Lung (tissue), 12 donors: ENCODE measurements around the gene KLK6. TPM values are rescaled to one million over a fixed set of nuclear protein-coding genes. Genes with fewer than 3 reads are reported as not detected.
A peak's percentile ranks its signal among the peaks of the same experiment; 100 is the strongest.

Source experiments
- ATAC-seq: fragments of 200-7000 bp; cut with Tn5 transposase; one replicate; pipeline ENCODE4 v1.9.1; 2020; ENCODE audit warnings: moderate number of reproducible peaks; ENCODE audit not compliant: insufficient read depth, low FRiP score
- DNase-seq, 3 donors: peaks; one replicate each; pipeline ENCODE4 v3.0.0-alpha.2; 2013 to 2017
- H3K27ac ChIP-seq, 2 donors: one replicate each; pipeline ENCODE4 v1.5.1; 2013; ENCODE audit warnings: mild to moderate bottlenecking in 2 of 2, moderate library complexity in 2 of 2, control low read depth in 1 of 2, inconsistent platforms in 1 of 2, low read depth in 1 of 2, low read length in 1 of 2
- H3K27me3 ChIP-seq, 3 donors: one replicate each; pipeline ENCODE4 v1.5.1; 2013; ENCODE audit warnings: low read length in 2 of 3; ENCODE audit not compliant: control insufficient read depth in 3 of 3, insufficient read depth in 3 of 3
- H3K36me3 ChIP-seq, 4 donors: one replicate each; pipeline ENCODE4 v1.5.1; 2013; ENCODE audit warnings: low read length in 4 of 4, mild to moderate bottlenecking in 1 of 4, moderate library complexity in 1 of 4; ENCODE audit not compliant: control insufficient read depth in 4 of 4, insufficient read depth in 4 of 4
- H3K4me1 ChIP-seq, 5 donors: one replicate each; pipeline ENCODE4 v1.5.1; 2013; ENCODE audit warnings: low read length in 5 of 5, mild to moderate bottlenecking in 2 of 5, moderate library complexity in 1 of 5; ENCODE audit not compliant: control insufficient read depth in 5 of 5, insufficient read depth in 5 of 5
- H3K4me3 ChIP-seq: one replicate; pipeline ENCODE4 v1.5.1; 2013; ENCODE audit warnings: mild to moderate bottlenecking, control low read depth, moderate library complexity
- H3K9ac ChIP-seq, 2 donors: one replicate each; pipeline ENCODE4 v1.5.1; 2013; ENCODE audit warnings: low read length in 2 of 2, control low read depth in 1 of 2; ENCODE audit not compliant: insufficient read depth in 1 of 2
- H3K9me3 ChIP-seq, 4 donors: one replicate each; pipeline ENCODE4 v1.5.1; 2013; ENCODE audit warnings: low read length in 3 of 4, mild to moderate bottlenecking in 1 of 4, moderate library complexity in 1 of 4; ENCODE audit not compliant: control insufficient read depth in 4 of 4, insufficient read depth in 3 of 4
- CTCF ChIP-seq: IDR thresholded peaks from 2 replicates; pipeline ENCODE4 v1.5.1; 2012; ENCODE audit warnings: mild to moderate bottlenecking; ENCODE audit errors: control extremely low read depth, extremely low read depth
- WGBS, 2 donors: extraction: QIAGEN DNeasy Blood & Tissue Kit; methylation state at CpG; one replicate each; pipeline ENCODE4 v1.1.7; 2013; 5-methylcytosine and 5-hydroxymethylcytosine counted together
- polyA plus RNA-seq, 2 donors: library from polyadenylated mRNA; stranded (reverse); fragments of 200-250 nt; gene quantifications; one replicate each; pipeline ENCODE4 v1.2.1, GENCODE V29; 2013
- total RNA-seq, 2 donors: library from RNA; depleted of rRNA in 1 of 2; stranded (reverse); fragments of >200 nt in 1 of 2; gene quantifications; one replicate each; pipeline ENCODE4 v1.2.1, GENCODE V29; 2014 to 2021
- donor health status: control.
- donor health status: control.
- donor health status: Bipolar disorder and iron deficiency.
- donor health status: healthy.
- donor health status: DM: yes; HTN: yes; CAD: no.

The KLK6 gene
- total and polyA plus RNA-seq, 4 donors, result not detected

- H3K36me3 ChIP-seq, result no peaks in the 10 kb centered on the region
- no peak overlapping the region for H3K4me3 ChIP-seq
- H3K9me3 ChIP-seq, result peaks cover 0 to 12% (median 0%) of the 10 kb centered on the region in 4 donors
- no peak overlapping the region for H3K27ac ChIP-seq
- H3K27me3 ChIP-seq, result no peaks in the 10 kb centered on the region
- H3K9ac ChIP-seq, result no peak overlapping the region
- no peaks in the 10 kb centered on the region for H3K4me1 ChIP-seq
- no peak for ATAC-seq
- WGBS, 2 donors, result 58 to 64% methylated on average over 7 to 8 of the region's 9 CpGs
- no peak for TF ChIP-seq CTCF
- DNase-seq, result peak in 1 of 3 donors; percentile 0
Measured at GRCh38 chr19:50959731-50960500, 9.5 kb downstream of the KLK6 start.

GRCh38 chr19:50957587-50957986 lies 11.8 kb downstream of the KLK6 start:
- H3K4me3 ChIP-seq, result no peak overlapping the region
- H3K27me3 ChIP-seq, result peaks cover 0 to 4% (median 0%) of the 10 kb centered on the region in 3 donors
- no peaks in the 10 kb centered on the region for H3K4me1 ChIP-seq
- no peak for TF ChIP-seq CTCF
- no peak for ATAC-seq
- H3K36me3 ChIP-seq, result no peaks in the 10 kb centered on the region
- no peak for DNase-seq
- no peak overlapping the region for H3K9ac ChIP-seq
- WGBS, 2 donors, result 67 to 68% methylated on average over 8 of the region's 8 CpGs
- no peak overlapping the region for H3K27ac ChIP-seq
- H3K9me3 ChIP-seq, result peaks cover 0 to 8% (median 0%) of the 10 kb centered on the region in 4 donors

GRCh38 chr19:50952910-50953309 lies 16.5 kb downstream of the KLK6 start, which contains the start of gene KLK5:
Gene KLK5 (minus strand): TSS chr19:50953038. CDS start chr19:50952657, 381 bp downstream.
- Histone ChIP-seq H3K36me3 (no peaks in the 10 kb centered on the region), H3K4me3 (no peak within 1 kb of the TSS), H3K27ac (no peak within 1 kb of the TSS), H3K4me1 (no peaks in the 10 kb centered on the region), H3K9ac (no peak within 1 kb of the TSS), H3K27me3 (peaks cover 0 to 6% (median 4%) of the 10 kb centered on the region in 3 donors), H3K9me3 (peaks cover 0 to 2% (median 0%) of the 10 kb centered on the region in 4 donors)
- 11 to 15% methylated on average over 7 of the region's 7 CpGs for WGBS, 2 donors
- peak in 1 of 3 donors; percentile 1 for DNase-seq
- ATAC-seq, result no peak
- no peak for TF ChIP-seq CTCF
